Vagina (tissue), 2 donors: ENCODE measurements around the gene AGR3. TPM values are rescaled to one million over a fixed set of nuclear protein-coding genes. Genes with fewer than 3 reads are reported as not detected.

Experiments used
- DNase-seq, 2 donors: peaks; one replicate each; pipeline ENCODE4 v3.0.0-alpha.2; 2017; ENCODE audit errors: extremely low spot score in 2 of 2
- H3K27ac ChIP-seq: fragments of 200-600 bp; sonication (generic); one replicate; pipeline ENCODE4 v1.5.1; 2019
- H3K27me3 ChIP-seq: fragments of 200-600 bp; sonication (generic); one replicate; pipeline ENCODE4 v1.5.1; 2019
- H3K36me3 ChIP-seq, 2 donors: fragments of 200-600 bp; sonication (generic); one replicate each; pipeline ENCODE4 v1.5.1; 2017 to 2019
- H3K4me1 ChIP-seq: fragments of 200-600 bp; sonication (generic); one replicate; pipeline ENCODE4 v1.5.1; 2019
- H3K4me3 ChIP-seq, 2 donors: fragments of 200-600 bp; sonication (generic); 1 replicate in 1 of 2; 2 replicates in 1 of 2; pipeline ENCODE4 v1.5.1; 2016 to 2019
- H3K9me3 ChIP-seq: fragments of 200-600 bp; sonication (generic); one replicate; pipeline ENCODE4 v1.5.1; 2019
- POLR2A ChIP-seq, 2 donors: fragments of 450-650 bp; IDR thresholded peaks; one replicate each; pipeline ENCODE4 v1.6.1; 2017; ENCODE audit warnings: antibody characterized with exemption in 2 of 2, mild to moderate bottlenecking in 2 of 2, moderate library complexity in 2 of 2
- POLR2AphosphoS5 ChIP-seq, 2 donors: sonication (generic); formaldehyde crosslinking; IDR thresholded peaks; one replicate each; pipeline ENCODE4 v1.9.0; 2017; ENCODE audit warnings: antibody characterized with exemption in 2 of 2, mild to moderate bottlenecking in 2 of 2, low read depth in 1 of 2; ENCODE audit not compliant: insufficient read depth in 1 of 2
- intact Hi-C: fragments of 100-400 bp; cut with DNase I; formaldehyde crosslinking; loops from one replicate; pipeline ENCODE4 v1.15.1; 2023
- total RNA-seq: library from RNA; depleted of rRNA; stranded (reverse); fragments of >200 nt; gene quantifications from one replicate; pipeline ENCODE4 v1.2.3, GENCODE V29; 2016
- TF ChIP-seq, protein P1 (sequence below), 3 experiments: fragments of 450-650 bp in 2 of 3; fragments of 200-600 bp in 1 of 3; sonication (generic) in 1 of 3; IDR thresholded peaks; one replicate each; pipeline ENCODE4 v1.5.1; 2017 to 2019; ENCODE audit warnings: antibody characterized with exemption in 3 of 3, mild to moderate bottlenecking in 2 of 3, moderate library complexity in 2 of 3

AGR3 gene
- total RNA-seq, 1 donor from 2014 or later, result not detected

DNA sequence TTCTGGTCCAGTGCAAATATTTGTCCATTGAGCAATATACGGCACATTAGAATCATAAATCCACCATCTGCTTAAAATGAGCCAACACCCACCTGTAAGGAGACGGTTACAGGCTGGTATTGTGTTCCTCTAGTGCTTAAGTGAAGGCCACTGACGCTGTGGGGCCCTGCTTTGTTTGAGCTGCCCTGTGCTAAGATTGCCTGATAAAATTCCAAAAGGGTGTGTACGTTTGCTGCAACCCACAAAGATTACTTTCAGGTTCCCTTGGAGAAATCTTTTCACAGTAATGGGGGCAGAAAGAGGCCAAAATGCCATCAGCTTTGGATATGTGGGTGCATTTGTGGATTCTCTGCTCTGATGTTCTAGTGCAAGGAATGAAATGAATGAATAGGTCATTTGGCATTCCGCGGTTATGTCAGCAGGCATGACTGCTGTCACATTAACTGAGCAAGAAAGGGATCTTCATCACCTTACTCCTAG, 34.4 kb downstream of the AGR3 start:
- intact Hi-C loops, result no loop called here
- Histone ChIP-seq H3K9me3 (no peaks in the 10 kb centered on the region), H3K27me3 (no peaks in the 10 kb centered on the region), H3K4me3 (no peak overlapping the region), H3K36me3 (no peaks in the 10 kb centered on the region), H3K27ac (no peak overlapping the region), H3K4me1 (peaks cover 14% of the 10 kb centered on the region)
- no peak for TF ChIP-seq POLR2A (IDR thresholded peaks at IDR 0.05)
- TF ChIP-seq POLR2AphosphoS5 (IDR thresholded peaks at IDR 0.05; ENCODE audit: insufficient read depth in 1 of 2, low read depth in 1 of 2), result no peak
- TF ChIP-seq, protein P1, sequence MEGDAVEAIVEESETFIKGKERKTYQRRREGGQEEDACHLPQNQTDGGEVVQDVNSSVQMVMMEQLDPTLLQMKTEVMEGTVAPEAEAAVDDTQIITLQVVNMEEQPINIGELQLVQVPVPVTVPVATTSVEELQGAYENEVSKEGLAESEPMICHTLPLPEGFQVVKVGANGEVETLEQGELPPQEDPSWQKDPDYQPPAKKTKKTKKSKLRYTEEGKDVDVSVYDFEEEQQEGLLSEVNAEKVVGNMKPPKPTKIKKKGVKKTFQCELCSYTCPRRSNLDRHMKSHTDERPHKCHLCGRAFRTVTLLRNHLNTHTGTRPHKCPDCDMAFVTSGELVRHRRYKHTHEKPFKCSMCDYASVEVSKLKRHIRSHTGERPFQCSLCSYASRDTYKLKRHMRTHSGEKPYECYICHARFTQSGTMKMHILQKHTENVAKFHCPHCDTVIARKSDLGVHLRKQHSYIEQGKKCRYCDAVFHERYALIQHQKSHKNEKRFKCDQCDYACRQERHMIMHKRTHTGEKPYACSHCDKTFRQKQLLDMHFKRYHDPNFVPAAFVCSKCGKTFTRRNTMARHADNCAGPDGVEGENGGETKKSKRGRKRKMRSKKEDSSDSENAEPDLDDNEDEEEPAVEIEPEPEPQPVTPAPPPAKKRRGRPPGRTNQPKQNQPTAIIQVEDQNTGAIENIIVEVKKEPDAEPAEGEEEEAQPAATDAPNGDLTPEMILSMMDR (IDR thresholded peaks at IDR 0.05), result no peak
- DNase-seq, result no peak

DNA sequence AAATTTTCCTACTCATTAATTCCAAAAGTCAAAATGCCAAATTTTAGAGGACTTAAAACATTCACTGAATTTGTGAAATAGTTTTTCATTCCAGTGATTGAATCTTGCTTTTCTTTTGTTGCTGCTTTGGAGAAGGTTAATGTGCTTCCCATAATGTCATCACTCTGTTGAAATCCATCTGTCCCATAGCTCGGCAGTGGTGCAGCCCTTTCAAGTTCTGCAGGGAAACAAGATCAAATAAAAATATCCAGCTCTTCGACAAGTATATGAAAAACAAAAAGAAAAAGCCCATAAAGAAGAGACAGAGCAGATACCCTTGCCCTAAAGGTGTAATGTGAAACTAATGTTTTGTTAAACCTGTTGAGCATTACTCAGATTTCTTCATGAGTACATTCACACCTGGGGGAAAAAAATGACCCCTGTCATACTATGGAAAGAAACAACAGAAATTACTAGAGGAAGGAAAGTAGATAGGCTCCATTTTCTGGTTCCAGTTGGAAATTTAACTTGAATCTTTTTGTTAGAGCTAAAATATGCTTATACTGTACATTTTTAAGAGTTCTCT, 35.1 kb downstream of the AGR3 start:
- Histone ChIP-seq H3K4me3 (no peak overlapping the region), H3K9me3 (no peaks in the 10 kb centered on the region), H3K36me3 (no peaks in the 10 kb centered on the region), H3K27ac (no peak overlapping the region), H3K27me3 (no peaks in the 10 kb centered on the region), H3K4me1 (peaks cover 14% of the 10 kb centered on the region)
- TF ChIP-seq POLR2A (IDR thresholded peaks at IDR 0.05), result no peak
- no peak for TF ChIP-seq POLR2AphosphoS5 (IDR thresholded peaks at IDR 0.05; ENCODE audit: insufficient read depth in 1 of 2, low read depth in 1 of 2)
- TF ChIP-seq, protein P1 (IDR thresholded peaks at IDR 0.05), result no peak
- intact Hi-C loops, result no loop called here
- no peak for DNase-seq

DNA sequence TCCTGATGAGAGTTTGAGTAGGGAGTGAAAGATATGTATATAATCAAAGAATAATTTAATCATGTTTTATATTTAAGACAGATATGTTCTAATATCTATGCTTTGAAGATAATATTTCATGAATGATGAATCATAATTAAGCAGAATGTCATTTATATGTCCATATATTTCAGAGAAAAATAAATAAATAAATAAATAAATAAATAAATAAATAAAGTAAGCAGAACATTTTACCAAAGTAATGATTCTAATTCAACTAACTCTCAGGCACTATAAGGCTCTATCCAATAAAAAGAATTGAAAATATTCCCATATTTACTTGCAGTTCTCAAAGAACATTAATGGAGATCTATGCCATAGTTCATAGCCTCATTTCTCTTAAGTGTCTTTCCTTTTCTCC, 36.0 kb downstream of the AGR3 start:
- no peak for DNase-seq
- Histone ChIP-seq H3K27ac (no peak overlapping the region), H3K36me3 (no peaks in the 10 kb centered on the region), H3K27me3 (no peaks in the 10 kb centered on the region), H3K4me1 (peaks cover 14% of the 10 kb centered on the region), H3K9me3 (no peaks in the 10 kb centered on the region), H3K4me3 (no peak overlapping the region)
- intact Hi-C loops, result no loop called here
- TF ChIP-seq POLR2AphosphoS5 (IDR thresholded peaks at IDR 0.05; ENCODE audit: insufficient read depth in 1 of 2, low read depth in 1 of 2) (no peak), POLR2A (IDR thresholded peaks at IDR 0.05) (no peak)
- TF ChIP-seq, protein P1 (IDR thresholded peaks at IDR 0.05), result no peak

DNA sequence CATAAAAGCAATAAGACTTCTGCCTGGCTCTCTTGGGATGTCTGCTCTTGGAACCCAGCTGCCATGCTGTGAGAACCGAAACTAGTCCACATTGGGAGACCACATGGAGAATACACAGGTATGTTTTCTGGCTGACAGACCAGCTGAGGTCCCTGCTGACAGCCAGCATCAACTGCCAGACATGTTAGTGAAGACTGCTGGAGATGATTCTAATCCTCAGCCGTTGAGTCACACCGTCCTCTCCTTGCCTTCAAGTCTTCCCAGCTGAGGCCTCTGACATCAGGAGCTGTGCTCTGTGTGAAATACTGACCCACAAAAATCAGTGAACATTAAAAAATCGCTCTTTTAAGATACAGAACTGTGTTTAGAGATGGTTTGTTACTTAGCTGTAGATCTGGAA, 40.1 kb downstream of the AGR3 start:
- intact Hi-C loops, result no loop called here
- Histone ChIP-seq H3K27ac (no peak overlapping the region), H3K4me1 (peaks cover 6% of the 10 kb centered on the region), H3K36me3 (no peaks in the 10 kb centered on the region), H3K9me3 (no peaks in the 10 kb centered on the region), H3K27me3 (no peaks in the 10 kb centered on the region), H3K4me3 (no peak overlapping the region)
- TF ChIP-seq POLR2AphosphoS5 (IDR thresholded peaks at IDR 0.05; ENCODE audit: insufficient read depth in 1 of 2, low read depth in 1 of 2) (no peak), POLR2A (IDR thresholded peaks at IDR 0.05) (no peak)
- TF ChIP-seq, protein P1 (IDR thresholded peaks at IDR 0.05), result no peak
- DNase-seq, result no peak

DNA sequence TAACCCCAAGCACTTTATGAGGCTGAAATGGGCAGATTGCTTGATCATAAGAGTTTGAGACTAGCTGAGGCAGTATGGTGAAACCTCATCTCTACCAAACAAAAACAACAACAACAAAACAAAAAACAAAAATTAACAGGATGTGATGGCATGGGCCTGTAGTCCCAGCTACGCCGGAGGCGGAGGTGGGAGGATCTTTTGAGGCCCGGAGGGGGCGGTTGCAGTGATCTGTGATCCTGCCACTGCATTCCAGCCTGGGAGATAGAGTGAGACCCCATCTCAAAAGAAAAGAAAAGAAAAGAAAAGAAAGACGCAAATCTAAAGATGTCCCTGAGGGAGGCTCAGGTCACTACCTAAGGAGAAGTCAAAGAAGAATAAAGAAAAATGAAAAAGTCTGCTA, 41.7 kb downstream of the AGR3 start:
- no peak for DNase-seq
- no peak overlapping the region for H3K4me3 ChIP-seq
- H3K27ac ChIP-seq, result no peak overlapping the region
- H3K36me3 ChIP-seq, result no peaks in the 10 kb centered on the region
- H3K4me1 ChIP-seq, result no peaks in the 10 kb centered on the region
- H3K9me3 ChIP-seq, result no peaks in the 10 kb centered on the region
- intact Hi-C loops, result no loop called here
- no peak for TF ChIP-seq POLR2A (IDR thresholded peaks at IDR 0.05)
- no peaks in the 10 kb centered on the region for H3K27me3 ChIP-seq
